ENCODE results near the gene TAS2R43.

TAS2R43 gene

DNA sequence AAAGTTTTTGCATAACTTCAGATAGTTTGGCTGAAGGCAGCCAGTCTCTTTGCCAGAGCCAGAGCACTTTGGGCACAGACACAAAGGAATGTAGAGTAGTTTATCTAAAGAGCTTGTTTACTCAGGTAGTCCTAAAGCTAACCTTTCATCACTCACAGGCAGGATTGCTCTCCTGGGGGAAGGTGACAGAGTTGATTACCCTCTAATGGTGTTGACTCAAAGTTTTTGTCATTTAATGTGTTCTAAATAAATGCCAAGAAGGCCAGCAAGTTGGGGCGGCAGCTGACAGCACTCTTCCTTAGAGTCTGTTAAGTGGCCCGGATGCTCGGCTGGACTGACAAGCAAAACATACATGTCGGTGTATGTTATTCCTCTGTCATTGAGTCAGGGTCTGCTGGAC, 20.7 kb downstream of the TAS2R43 start:
- H2AFZ ChIP-seq (ENCODE audit: low read depth, low read length): no peak overlapping the region

DNA sequence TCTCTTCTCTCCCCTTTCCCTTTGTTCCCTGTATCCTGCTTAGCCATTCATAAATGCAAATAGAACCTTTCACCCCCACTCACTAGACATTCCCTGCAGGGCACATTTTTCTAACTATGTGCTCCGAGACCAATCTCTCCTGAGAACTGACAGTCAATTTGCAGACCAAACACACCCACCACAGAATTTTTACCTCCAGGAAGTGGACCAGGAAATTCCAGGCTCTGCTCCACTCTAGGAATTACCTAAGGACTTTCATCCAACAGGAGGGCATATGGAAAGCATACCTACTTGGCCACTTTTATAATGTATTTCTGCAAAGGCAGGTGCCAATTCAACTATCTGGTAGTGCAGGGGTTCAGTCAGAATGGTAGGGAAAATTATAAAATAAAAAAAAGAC, 21.1 kb downstream of the TAS2R43 start:
- H3K27me3 ChIP-seq (ENCODE audit: insufficient read depth, low read length, poor library complexity): no peaks in the 10 kb centered on the region
- DNase-seq (no peak), ATAC-seq (ENCODE audit: insufficient read depth, low read depth) (no peak)
- 0 out of 2 replicates have a peak, but pooled peaks cover 10% of the 10 kb centered on the region for H3K79me2 ChIP-seq (ENCODE audit: insufficient read depth, low read length)
- no peak overlapping the region for H3K9ac ChIP-seq (ENCODE audit: low read depth, low read length)
- H3K9me3 ChIP-seq (ENCODE audit: insufficient read depth, low read length, severe bottlenecking): no peaks in the 10 kb centered on the region
- peaks cover 4% of the 10 kb centered on the region; the same call in 1 of the 2 replicates for H4K20me1 ChIP-seq (ENCODE audit: insufficient read depth, low read length)
- H3K36me3 ChIP-seq (ENCODE audit: insufficient read depth, low read length): no peaks in the 10 kb centered on the region
- no peak overlapping the region for H2AFZ ChIP-seq (ENCODE audit: low read depth, low read length)
- no peak overlapping the region for H3K27ac ChIP-seq (ENCODE audit: low read length)
- H3K4me2 ChIP-seq (ENCODE audit: insufficient read depth, low read length): no peak overlapping the region
- TF ChIP-seq EZH2 (IDR thresholded peaks at IDR 0.05; ENCODE audit: borderline replicate concordance, low read depth, low read length, severe bottlenecking): no peak
- TF ChIP-seq, protein P1, sequence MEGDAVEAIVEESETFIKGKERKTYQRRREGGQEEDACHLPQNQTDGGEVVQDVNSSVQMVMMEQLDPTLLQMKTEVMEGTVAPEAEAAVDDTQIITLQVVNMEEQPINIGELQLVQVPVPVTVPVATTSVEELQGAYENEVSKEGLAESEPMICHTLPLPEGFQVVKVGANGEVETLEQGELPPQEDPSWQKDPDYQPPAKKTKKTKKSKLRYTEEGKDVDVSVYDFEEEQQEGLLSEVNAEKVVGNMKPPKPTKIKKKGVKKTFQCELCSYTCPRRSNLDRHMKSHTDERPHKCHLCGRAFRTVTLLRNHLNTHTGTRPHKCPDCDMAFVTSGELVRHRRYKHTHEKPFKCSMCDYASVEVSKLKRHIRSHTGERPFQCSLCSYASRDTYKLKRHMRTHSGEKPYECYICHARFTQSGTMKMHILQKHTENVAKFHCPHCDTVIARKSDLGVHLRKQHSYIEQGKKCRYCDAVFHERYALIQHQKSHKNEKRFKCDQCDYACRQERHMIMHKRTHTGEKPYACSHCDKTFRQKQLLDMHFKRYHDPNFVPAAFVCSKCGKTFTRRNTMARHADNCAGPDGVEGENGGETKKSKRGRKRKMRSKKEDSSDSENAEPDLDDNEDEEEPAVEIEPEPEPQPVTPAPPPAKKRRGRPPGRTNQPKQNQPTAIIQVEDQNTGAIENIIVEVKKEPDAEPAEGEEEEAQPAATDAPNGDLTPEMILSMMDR (IDR thresholded peaks at IDR 0.05; ENCODE audit: borderline replicate concordance, extremely low read depth, low read length, poor library complexity, severe bottlenecking): no peak
- no peaks in the 10 kb centered on the region for H3K4me1 ChIP-seq (ENCODE audit: insufficient read depth, low read length)
- H3K4me3 ChIP-seq (ENCODE audit: low read depth in 1 of 2, low read length in 2 of 2): no peak overlapping the region

More for the DNA sequence above, 20.7 kb downstream of the TAS2R43 start:
- Histone ChIP-seq H4K20me1 (ENCODE audit: insufficient read depth, low read length) (peaks cover 4% of the 10 kb centered on the region; the same call in 1 of the 2 replicates), H3K4me3 (ENCODE audit: low read depth in 1 of 2, low read length in 2 of 2) (no peak overlapping the region), H3K9ac (ENCODE audit: low read depth, low read length) (no peak overlapping the region), H3K79me2 (ENCODE audit: insufficient read depth, low read length) (0 out of 2 replicates have a peak, but pooled peaks cover 10% of the 10 kb centered on the region), H3K4me2 (ENCODE audit: insufficient read depth, low read length) (no peak overlapping the region), H3K9me3 (ENCODE audit: insufficient read depth, low read length, severe bottlenecking) (no peaks in the 10 kb centered on the region), H3K27ac (ENCODE audit: low read length) (no peak overlapping the region), H3K4me1 (ENCODE audit: insufficient read depth, low read length) (no peaks in the 10 kb centered on the region), H3K36me3 (ENCODE audit: insufficient read depth, low read length) (no peaks in the 10 kb centered on the region), H3K27me3 (ENCODE audit: insufficient read depth, low read length, poor library complexity) (no peaks in the 10 kb centered on the region)
- TF ChIP-seq EZH2 (IDR thresholded peaks at IDR 0.05; ENCODE audit: borderline replicate concordance, low read depth, low read length, severe bottlenecking): no peak
- TF ChIP-seq, protein P1 (IDR thresholded peaks at IDR 0.05; ENCODE audit: borderline replicate concordance, extremely low read depth, low read length, poor library complexity, severe bottlenecking): no peak
- no peak for ATAC-seq (ENCODE audit: insufficient read depth, low read depth)
- DNase-seq: no peak

DNA sequence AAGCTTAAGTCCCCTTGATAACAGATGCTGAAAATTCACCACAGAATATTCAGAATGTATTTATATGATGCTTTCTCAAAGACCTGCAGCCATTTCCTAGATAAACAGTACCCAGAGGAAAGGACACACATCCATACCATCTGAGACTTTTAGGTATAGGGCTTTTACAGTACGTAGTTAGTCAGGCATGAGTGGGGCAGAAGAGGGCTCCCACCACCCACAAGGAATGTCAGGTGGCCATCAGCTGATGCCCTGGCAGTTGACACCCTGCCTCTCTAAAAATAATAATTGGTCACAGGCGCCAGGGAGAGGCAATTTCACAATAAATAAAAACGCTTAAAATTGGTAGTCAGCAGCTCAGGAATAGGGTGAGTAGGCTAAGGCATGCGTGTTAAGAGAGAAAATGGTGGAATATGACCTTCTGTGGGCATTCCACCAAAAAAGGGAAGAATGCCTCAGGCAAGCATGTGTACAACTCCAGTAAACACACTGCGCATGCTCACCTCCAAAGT, 22.2 kb downstream of the TAS2R43 start:
- Histone ChIP-seq H4K20me1 (ENCODE audit: insufficient read depth, low read length) (peaks cover 4% of the 10 kb centered on the region; the same call in 1 of the 2 replicates), H3K36me3 (ENCODE audit: insufficient read depth, low read length) (no peaks in the 10 kb centered on the region), H2AFZ (ENCODE audit: low read depth, low read length) (no peak overlapping the region), H3K27ac (ENCODE audit: low read length) (no peak overlapping the region), H3K9me3 (ENCODE audit: insufficient read depth, low read length, severe bottlenecking) (no peaks in the 10 kb centered on the region), H3K4me3 (ENCODE audit: low read depth in 1 of 2, low read length in 2 of 2) (no peak overlapping the region), H3K9ac (ENCODE audit: low read depth, low read length) (no peak overlapping the region), H3K4me2 (ENCODE audit: insufficient read depth, low read length) (no peak overlapping the region), H3K4me1 (ENCODE audit: insufficient read depth, low read length) (no peaks in the 10 kb centered on the region), H3K79me2 (ENCODE audit: insufficient read depth, low read length) (0 out of 2 replicates have a peak, but pooled peaks cover 10% of the 10 kb centered on the region), H3K27me3 (ENCODE audit: insufficient read depth, low read length, poor library complexity) (no peaks in the 10 kb centered on the region)
- TF ChIP-seq EZH2 (IDR thresholded peaks at IDR 0.05; ENCODE audit: borderline replicate concordance, low read depth, low read length, severe bottlenecking): no peak
- TF ChIP-seq, protein P1 (IDR thresholded peaks at IDR 0.05; ENCODE audit: borderline replicate concordance, extremely low read depth, low read length, poor library complexity, severe bottlenecking): no peak
- DNase-seq: no peak
- no peak for ATAC-seq (ENCODE audit: insufficient read depth, low read depth)

Measured in DND-41 (cell line).